Memory B cell (primary cell): ENCODE data around the gene ALDH3A2.
"Not testable (repeated sequence)": the region's sequence is repeated elsewhere in the genome, so short reads cannot be mapped to it uniquely, and the experiment has no call there.

Experiments
- ATAC-seq: fragments of 150-1000 bp; cut with Tn5 transposase; 2 replicates; pipeline ENCODE4 v1.10.0; 2021; ENCODE audit warnings: low read depth, mild to moderate bottlenecking, moderate library complexity
- DNase-seq, 2 donors: peaks; one replicate each; pipeline ENCODE4 v3.0.0; 2022; ENCODE audit warnings: low spot score in 2 of 2
- H3K27ac Mint-ChIP-seq: one replicate; pipeline ENCODE4 v1.8.0; 2022; ENCODE audit warnings: mild to moderate bottlenecking, moderate library complexity, mixed read lengths
- H3K27me3 Mint-ChIP-seq: one replicate; pipeline ENCODE4 v1.8.0; 2022; ENCODE audit warnings: mixed read lengths
- H3K36me3 Mint-ChIP-seq: one replicate; pipeline ENCODE4 v1.8.0; 2022; ENCODE audit warnings: mild to moderate bottlenecking, mixed read lengths
- H3K4me1 Mint-ChIP-seq: one replicate; pipeline ENCODE4 v1.8.0; 2022; ENCODE audit warnings: mixed read lengths
- H3K4me3 Mint-ChIP-seq: one replicate; pipeline ENCODE4 v1.8.0; 2022; ENCODE audit warnings: mild to moderate bottlenecking, moderate library complexity, mixed read lengths
- H3K9me3 Mint-ChIP-seq: one replicate; pipeline ENCODE4 v1.8.0; 2022; ENCODE audit warnings: mixed read lengths

Gene ALDH3A2

GRCh38 chr17:19677736-19678379 is 29.3 kb downstream of the ALDH3A2 start:
- no peak overlapping the region for H3K4me3 Mint-ChIP-seq
- H3K36me3 Mint-ChIP-seq = peaks cover 8% of the 10 kb centered on the region
- H3K27ac Mint-ChIP-seq = no peak overlapping the region
- H3K9me3 Mint-ChIP-seq = no peaks in the 10 kb centered on the region
- no peaks in the 10 kb centered on the region for H3K27me3 Mint-ChIP-seq
- H3K4me1 Mint-ChIP-seq = peaks cover 2% of the 10 kb centered on the region
- DNase-seq (no peak), ATAC-seq (no peak)

- ATAC-seq (no peak), DNase-seq (no peak)
- Mint-ChIP-seq H3K27ac (no peak overlapping the region), H3K4me1 (peaks cover 2% of the 10 kb centered on the region), H3K27me3 (no peaks in the 10 kb centered on the region), H3K36me3 (peaks cover 8% of the 10 kb centered on the region), H3K4me3 (no peak overlapping the region), H3K9me3 (no peaks in the 10 kb centered on the region)
Observed at GRCh38 chr17:19678581-19679453, 30.3 kb downstream of the ALDH3A2 start.

- ATAC-seq (no peak), DNase-seq (no peak)
- Mint-ChIP-seq H3K4me1 (peaks cover 2% of the 10 kb centered on the region), H3K27me3 (peaks cover 2% of the 10 kb centered on the region), H3K36me3 (peaks cover 1% of the 10 kb centered on the region), H3K27ac (no peak overlapping the region), H3K4me3 (no peak overlapping the region), H3K9me3 (no peaks in the 10 kb centered on the region)
Observed at GRCh38 chr17:19683117-19683516, 34.6 kb downstream of the ALDH3A2 start.

GRCh38 chr17:19684909-19685580 is 36.5 kb downstream of the ALDH3A2 start:
- not testable (repeated sequence) for DNase-seq, H3K4me3 Mint-ChIP-seq, H3K4me1 Mint-ChIP-seq, H3K36me3 Mint-ChIP-seq, H3K9me3 Mint-ChIP-seq, H3K27me3 Mint-ChIP-seq, ATAC-seq, H3K27ac Mint-ChIP-seq

- no peak overlapping the region for H3K4me3 Mint-ChIP-seq
- H3K36me3 Mint-ChIP-seq = no peaks in the 10 kb centered on the region
- H3K9me3 Mint-ChIP-seq = no peaks in the 10 kb centered on the region
- ATAC-seq = no peak
- no peaks in the 10 kb centered on the region for H3K4me1 Mint-ChIP-seq
- DNase-seq = no peak
- peaks cover 2% of the 10 kb centered on the region for H3K27me3 Mint-ChIP-seq
- H3K27ac Mint-ChIP-seq = no peak overlapping the region
Observed at GRCh38 chr17:19686400-19687090, 38.0 kb downstream of the ALDH3A2 start.

- peak overlapping the region; percentile 15 for H3K27ac Mint-ChIP-seq
- no peak overlapping the region for H3K4me3 Mint-ChIP-seq
- H3K27me3 Mint-ChIP-seq = no peaks in the 10 kb centered on the region
- no peaks in the 10 kb centered on the region for H3K9me3 Mint-ChIP-seq
- H3K36me3 Mint-ChIP-seq = no peaks in the 10 kb centered on the region
- ATAC-seq (no peak), DNase-seq (no peak)
- peaks cover 7% of the 10 kb centered on the region for H3K4me1 Mint-ChIP-seq
Observed at GRCh38 chr17:19702217-19702641, 53.7 kb downstream of the ALDH3A2 start.

GRCh38 chr17:19703106-19703827 is 54.7 kb downstream of the ALDH3A2 start:
- DNase-seq (no peak), ATAC-seq (no peak)
- no peaks in the 10 kb centered on the region for H3K27me3 Mint-ChIP-seq
- H3K27ac Mint-ChIP-seq = peak overlapping the region; percentile 15
- no peaks in the 10 kb centered on the region for H3K9me3 Mint-ChIP-seq
- peaks cover 7% of the 10 kb centered on the region for H3K4me1 Mint-ChIP-seq
- H3K36me3 Mint-ChIP-seq = no peaks in the 10 kb centered on the region
- H3K4me3 Mint-ChIP-seq = no peak overlapping the region

- Mint-ChIP-seq H3K4me3 (no peak overlapping the region), H3K27ac (no peak overlapping the region), H3K4me1 (peaks cover 7% of the 10 kb centered on the region), H3K36me3 (no peaks in the 10 kb centered on the region), H3K9me3 (no peaks in the 10 kb centered on the region), H3K27me3 (no peaks in the 10 kb centered on the region)
- DNase-seq = no peak
- ATAC-seq = no peak
Observed at GRCh38 chr17:19703828-19704613, 55.5 kb downstream of the ALDH3A2 start.

- H3K4me3 Mint-ChIP-seq = no peak overlapping the region
- H3K9me3 Mint-ChIP-seq = no peaks in the 10 kb centered on the region
- DNase-seq (no peak), ATAC-seq (no peak)
- H3K36me3 Mint-ChIP-seq = no peaks in the 10 kb centered on the region
- H3K27me3 Mint-ChIP-seq = no peaks in the 10 kb centered on the region
- no peak overlapping the region for H3K27ac Mint-ChIP-seq
- H3K4me1 Mint-ChIP-seq = peaks cover 7% of the 10 kb centered on the region
Observed at GRCh38 chr17:19705201-19705600, 56.6 kb downstream of the ALDH3A2 start.

GRCh38 chr17:19705771-19706770 is 57.5 kb downstream of the ALDH3A2 start:
- H3K27me3 Mint-ChIP-seq = no peaks in the 10 kb centered on the region
- H3K4me3 Mint-ChIP-seq = no peak overlapping the region
- DNase-seq = no peak
- H3K27ac Mint-ChIP-seq = no peak overlapping the region
- H3K36me3 Mint-ChIP-seq = no peaks in the 10 kb centered on the region
- no peaks in the 10 kb centered on the region for H3K9me3 Mint-ChIP-seq
- no peak for ATAC-seq
- peaks cover 7% of the 10 kb centered on the region for H3K4me1 Mint-ChIP-seq

- Mint-ChIP-seq H3K36me3 (no peaks in the 10 kb centered on the region), H3K27me3 (no peaks in the 10 kb centered on the region), H3K4me3 (no peak overlapping the region), H3K4me1 (peaks cover 7% of the 10 kb centered on the region), H3K9me3 (no peaks in the 10 kb centered on the region), H3K27ac (no peak overlapping the region)
- DNase-seq = no peak
- ATAC-seq = no peak
Observed at GRCh38 chr17:19706791-19707727, 58.5 kb downstream of the ALDH3A2 start.
